Caco-2 (cell line): ENCODE measurements around the gene ADH1C. TPM values are rescaled to one million over a fixed set of nuclear protein-coding genes. Genes with fewer than 3 reads are reported as not detected.

Source experiments
- BruUV-seq: library from RNA; stranded (reverse); fragments of 400-500 nt; replicated peaks from 2 replicates; lab custom pipeline; 2021; lab: Mats Ljungman, UMichigan
- CTCF ChIA-PET: fragments of 300-600 bp; sonication (Branson Sonifier 250); formaldehyde crosslinking; loops from one replicate; lab custom pipeline; 2022; ENCODE audit warnings: antibody characterized with exemption; lab: Charles Lee
- POLR2A ChIA-PET: fragments of 300-600 bp; sonication (Branson Sonifier 250); formaldehyde crosslinking; loops from one replicate; lab custom pipeline; 2022; ENCODE audit warnings: antibody characterized with exemption; lab: Charles Lee
- DNase-seq, 2 experiments: peaks; one replicate each; pipeline versions ENCODE4 v3.0.0 to v3.0.0-alpha.2; 2020 to 2022
- H3K27me3 ChIP-seq: replicated peaks from 2 replicates; pipeline ENCODE4 v1.6.0; 2011; ENCODE audit warnings: low read length; ENCODE audit not compliant: control insufficient read depth, insufficient read depth
- H3K36me3 ChIP-seq: 2 replicates; pipeline ENCODE4 v1.5.1; 2011; ENCODE audit warnings: low read length; ENCODE audit not compliant: control insufficient read depth, insufficient read depth
- H3K4me1 ChIP-seq: fragments of 250-450 bp; sonication (Bioruptor Pico); 2 replicates; pipeline ENCODE4 v1.5.1; 2020; ENCODE audit warnings: mild to moderate bottlenecking
- H3K4me3 ChIP-seq: 2 replicates; pipeline ENCODE4 v1.5.1; 2011; ENCODE audit warnings: low read depth, mild to moderate bottlenecking, control low read depth, low read length
- H3K9me3 ChIP-seq: fragments of 250-450 bp; sonication (Bioruptor Pico); 2 replicates; pipeline ENCODE4 v1.5.1; 2020; ENCODE audit warnings: mild to moderate bottlenecking, moderate library complexity
- H3K27ac Mint-ChIP-seq: one replicate; pipeline ENCODE4 v1.8.0; 2022; ENCODE audit warnings: mixed read lengths; ENCODE audit not compliant: unreplicated experiment
- H3K27me3 Mint-ChIP-seq: one replicate; pipeline ENCODE4 v1.8.0; 2022; ENCODE audit warnings: mixed read lengths; ENCODE audit not compliant: insufficient read depth, unreplicated experiment
- H3K36me3 Mint-ChIP-seq: one replicate; pipeline ENCODE4 v1.8.0; 2022; ENCODE audit warnings: mild to moderate bottlenecking, mixed read lengths; ENCODE audit not compliant: insufficient read depth, unreplicated experiment
- H3K4me1 Mint-ChIP-seq: one replicate; pipeline ENCODE4 v1.8.0; 2022; ENCODE audit warnings: low read depth, mixed read lengths; ENCODE audit not compliant: unreplicated experiment
- H3K4me3 Mint-ChIP-seq: one replicate; pipeline ENCODE4 v1.8.0; 2022; ENCODE audit warnings: mild to moderate bottlenecking, moderate library complexity, mixed read lengths; ENCODE audit not compliant: unreplicated experiment
- H3K9me3 Mint-ChIP-seq: one replicate; pipeline ENCODE4 v1.8.0; 2022; ENCODE audit warnings: mixed read lengths; ENCODE audit not compliant: unreplicated experiment
- intact Hi-C: fragments of 100-400 bp; cut with micrococcal nuclease; formaldehyde crosslinking; loops from one replicate; pipeline ENCODE4 v1.10.0; 2022; ENCODE audit not compliant: unreplicated experiment
- total RNA-seq: library from RNA; stranded (reverse); gene quantifications from 2 replicates; pipeline ENCODE4 v1.2.3, GENCODE V29; 2022
- TF ChIP-seq, protein P1 (sequence below), 2 experiments: fragments of 200-600 bp in 1 of 2; IDR thresholded peaks; 1 replicate in 1 of 2; 2 replicates in 1 of 2; pipeline versions ENCODE4 v1.5.1 to v1.8.0; 2011 to 2022; ENCODE audit warnings: antibody characterized with exemption in 1 of 2, control low read depth in 1 of 2, inconsistent platforms in 1 of 2, low read depth in 1 of 2, low read length in 1 of 2, mild to moderate bottlenecking in 1 of 2, moderate library complexity in 1 of 2; ENCODE audit not compliant: insufficient read depth in 1 of 2, severe bottlenecking in 1 of 2, unreplicated experiment in 1 of 2

Gene ADH1C
- total RNA-seq, 1 experiment from 2014 or later: 0.23 TPM

DNA sequence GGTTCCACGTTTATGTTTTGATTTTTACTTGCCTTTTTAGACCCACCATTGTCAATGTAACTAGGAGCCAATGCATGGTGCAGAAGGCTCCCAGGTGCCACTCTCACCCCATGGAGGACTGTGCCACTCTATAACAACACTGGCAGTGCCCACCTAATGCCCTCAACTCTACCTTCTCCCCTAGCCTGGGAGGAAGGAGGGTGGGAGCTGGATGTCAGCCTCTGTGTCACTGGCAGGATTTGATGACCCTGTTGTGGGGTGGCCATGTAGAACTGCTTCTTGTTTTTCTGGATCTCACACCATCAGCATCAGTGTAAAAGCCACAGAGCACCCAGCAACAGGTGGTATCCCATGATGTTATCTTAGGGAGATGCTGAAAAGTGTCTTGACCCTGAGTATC is 17.7 kb downstream of the ADH1C start:
- intact Hi-C loops: no loop called here
- H3K27me3 ChIP-seq: no peaks in the 10 kb centered on the region

GRCh38 chr4:99330648-99331047 is 21.9 kb downstream of the ADH1C start:
- no peaks in the 10 kb centered on the region for H3K27me3 ChIP-seq
- Mint-ChIP-seq H3K4me1 (no peaks in the 10 kb centered on the region), H3K9me3 (peaks cover 13% of the 10 kb centered on the region), H3K27me3 (no peaks in the 10 kb centered on the region), H3K27ac (no peak overlapping the region), H3K36me3 (no peaks in the 10 kb centered on the region), H3K4me3 (no peak overlapping the region)
- intact Hi-C loops: no loop called here
- BruUV-seq: no TSS peak
- ChIA-PET POLR2A (no interaction called here), CTCF (no interaction called here)
- TF ChIP-seq, protein P1, sequence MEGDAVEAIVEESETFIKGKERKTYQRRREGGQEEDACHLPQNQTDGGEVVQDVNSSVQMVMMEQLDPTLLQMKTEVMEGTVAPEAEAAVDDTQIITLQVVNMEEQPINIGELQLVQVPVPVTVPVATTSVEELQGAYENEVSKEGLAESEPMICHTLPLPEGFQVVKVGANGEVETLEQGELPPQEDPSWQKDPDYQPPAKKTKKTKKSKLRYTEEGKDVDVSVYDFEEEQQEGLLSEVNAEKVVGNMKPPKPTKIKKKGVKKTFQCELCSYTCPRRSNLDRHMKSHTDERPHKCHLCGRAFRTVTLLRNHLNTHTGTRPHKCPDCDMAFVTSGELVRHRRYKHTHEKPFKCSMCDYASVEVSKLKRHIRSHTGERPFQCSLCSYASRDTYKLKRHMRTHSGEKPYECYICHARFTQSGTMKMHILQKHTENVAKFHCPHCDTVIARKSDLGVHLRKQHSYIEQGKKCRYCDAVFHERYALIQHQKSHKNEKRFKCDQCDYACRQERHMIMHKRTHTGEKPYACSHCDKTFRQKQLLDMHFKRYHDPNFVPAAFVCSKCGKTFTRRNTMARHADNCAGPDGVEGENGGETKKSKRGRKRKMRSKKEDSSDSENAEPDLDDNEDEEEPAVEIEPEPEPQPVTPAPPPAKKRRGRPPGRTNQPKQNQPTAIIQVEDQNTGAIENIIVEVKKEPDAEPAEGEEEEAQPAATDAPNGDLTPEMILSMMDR (IDR thresholded peaks at IDR 0.05; ENCODE audit: insufficient read depth in 1 of 2, low read depth in 1 of 2, low read length in 1 of 2, severe bottlenecking in 1 of 2, unreplicated experiment in 1 of 2): no peak
- no peak for DNase-seq
- H3K4me3 ChIP-seq: no peak overlapping the region
- H3K9me3 ChIP-seq: peaks cover 5% of the 10 kb centered on the region; the same call in 1 of the 2 replicates
- 0 out of 2 replicates have a peak, but pooled peaks cover 5% of the 10 kb centered on the region for H3K4me1 ChIP-seq
- no peaks in the 10 kb centered on the region for H3K36me3 ChIP-seq

More for the DNA sequence above, 17.7 kb downstream of the ADH1C start:
- H3K27ac Mint-ChIP-seq: no peak overlapping the region
- H3K9me3 ChIP-seq: no peaks in the 10 kb centered on the region
- no TSS peak for BruUV-seq
- peaks cover 13% of the 10 kb centered on the region for H3K9me3 Mint-ChIP-seq
- H3K4me1 Mint-ChIP-seq: no peaks in the 10 kb centered on the region
- H3K4me3 ChIP-seq: no peak overlapping the region
- no peaks in the 10 kb centered on the region for H3K36me3 Mint-ChIP-seq
- no peaks in the 10 kb centered on the region for H3K27me3 Mint-ChIP-seq
- no peak for DNase-seq
- no peak overlapping the region for H3K4me3 Mint-ChIP-seq
- 0 out of 2 replicates have a peak, but pooled peaks cover 5% of the 10 kb centered on the region for H3K4me1 ChIP-seq
- ChIA-PET POLR2A (no interaction called here), CTCF (no interaction called here)
- no peaks in the 10 kb centered on the region for H3K36me3 ChIP-seq
- TF ChIP-seq, protein P1 (IDR thresholded peaks at IDR 0.05; ENCODE audit: insufficient read depth in 1 of 2, low read depth in 1 of 2, low read length in 1 of 2, severe bottlenecking in 1 of 2, unreplicated experiment in 1 of 2): no peak

GRCh38 chr4:99329876-99330275 is 22.7 kb downstream of the ADH1C start:
- POLR2A ChIA-PET: no interaction called here
- intact Hi-C loops: no loop called here
- Mint-ChIP-seq H3K4me1 (no peaks in the 10 kb centered on the region), H3K27me3 (no peaks in the 10 kb centered on the region), H3K4me3 (no peak overlapping the region), H3K9me3 (peaks cover 13% of the 10 kb centered on the region), H3K36me3 (no peaks in the 10 kb centered on the region), H3K27ac (no peak overlapping the region)
- Histone ChIP-seq H3K4me3 (no peak overlapping the region), H3K27me3 (no peaks in the 10 kb centered on the region), H3K4me1 (0 out of 2 replicates have a peak, but pooled peaks cover 5% of the 10 kb centered on the region), H3K36me3 (no peaks in the 10 kb centered on the region), H3K9me3 (peaks cover 5% of the 10 kb centered on the region; the same call in 1 of the 2 replicates)
- no TSS peak for BruUV-seq
- CTCF ChIA-PET: no interaction called here
- TF ChIP-seq, protein P1 (IDR thresholded peaks at IDR 0.05; ENCODE audit: insufficient read depth in 1 of 2, low read depth in 1 of 2, low read length in 1 of 2, severe bottlenecking in 1 of 2, unreplicated experiment in 1 of 2): no peak
- no peak for DNase-seq
